ENCODE results near the gene IPO13. TPM values are rescaled to one million over a fixed set of nuclear protein-coding genes. Genes with fewer than 3 reads are reported as not detected.

Gene IPO13
- total RNA-seq, 1 donor from 2014 or later, result 28.7 TPM

DNA sequence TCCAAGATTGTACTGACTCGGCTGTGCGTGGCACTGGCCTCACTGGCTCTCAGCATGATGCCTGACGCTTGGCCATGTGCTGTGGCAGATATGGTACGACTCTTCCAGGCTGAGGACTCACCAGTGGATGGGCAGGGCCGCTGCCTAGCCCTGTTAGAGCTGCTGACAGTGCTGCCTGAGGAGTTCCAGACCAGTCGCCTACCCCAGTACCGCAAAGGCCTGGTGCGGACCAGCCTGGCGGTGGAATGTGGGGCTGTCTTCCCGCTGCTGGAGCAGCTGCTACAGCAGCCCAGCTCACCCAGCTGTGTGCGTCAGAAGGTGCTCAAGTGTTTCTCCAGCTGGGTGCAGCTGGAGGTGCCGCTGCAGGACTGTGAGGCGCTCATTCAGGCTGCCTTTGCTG is 2.9 kb downstream of the IPO13 start:
- no peak overlapping the region for H3K4me3 ChIP-seq (ENCODE audit: low read depth, low read length)
- DNase-seq (ENCODE audit: low read depth), result no peak
- TF ChIP-seq, protein P1, sequence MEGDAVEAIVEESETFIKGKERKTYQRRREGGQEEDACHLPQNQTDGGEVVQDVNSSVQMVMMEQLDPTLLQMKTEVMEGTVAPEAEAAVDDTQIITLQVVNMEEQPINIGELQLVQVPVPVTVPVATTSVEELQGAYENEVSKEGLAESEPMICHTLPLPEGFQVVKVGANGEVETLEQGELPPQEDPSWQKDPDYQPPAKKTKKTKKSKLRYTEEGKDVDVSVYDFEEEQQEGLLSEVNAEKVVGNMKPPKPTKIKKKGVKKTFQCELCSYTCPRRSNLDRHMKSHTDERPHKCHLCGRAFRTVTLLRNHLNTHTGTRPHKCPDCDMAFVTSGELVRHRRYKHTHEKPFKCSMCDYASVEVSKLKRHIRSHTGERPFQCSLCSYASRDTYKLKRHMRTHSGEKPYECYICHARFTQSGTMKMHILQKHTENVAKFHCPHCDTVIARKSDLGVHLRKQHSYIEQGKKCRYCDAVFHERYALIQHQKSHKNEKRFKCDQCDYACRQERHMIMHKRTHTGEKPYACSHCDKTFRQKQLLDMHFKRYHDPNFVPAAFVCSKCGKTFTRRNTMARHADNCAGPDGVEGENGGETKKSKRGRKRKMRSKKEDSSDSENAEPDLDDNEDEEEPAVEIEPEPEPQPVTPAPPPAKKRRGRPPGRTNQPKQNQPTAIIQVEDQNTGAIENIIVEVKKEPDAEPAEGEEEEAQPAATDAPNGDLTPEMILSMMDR (conservative IDR thresholded peaks at IDR 0.05; ENCODE audit: low read depth, low read length), result no peak

DNA sequence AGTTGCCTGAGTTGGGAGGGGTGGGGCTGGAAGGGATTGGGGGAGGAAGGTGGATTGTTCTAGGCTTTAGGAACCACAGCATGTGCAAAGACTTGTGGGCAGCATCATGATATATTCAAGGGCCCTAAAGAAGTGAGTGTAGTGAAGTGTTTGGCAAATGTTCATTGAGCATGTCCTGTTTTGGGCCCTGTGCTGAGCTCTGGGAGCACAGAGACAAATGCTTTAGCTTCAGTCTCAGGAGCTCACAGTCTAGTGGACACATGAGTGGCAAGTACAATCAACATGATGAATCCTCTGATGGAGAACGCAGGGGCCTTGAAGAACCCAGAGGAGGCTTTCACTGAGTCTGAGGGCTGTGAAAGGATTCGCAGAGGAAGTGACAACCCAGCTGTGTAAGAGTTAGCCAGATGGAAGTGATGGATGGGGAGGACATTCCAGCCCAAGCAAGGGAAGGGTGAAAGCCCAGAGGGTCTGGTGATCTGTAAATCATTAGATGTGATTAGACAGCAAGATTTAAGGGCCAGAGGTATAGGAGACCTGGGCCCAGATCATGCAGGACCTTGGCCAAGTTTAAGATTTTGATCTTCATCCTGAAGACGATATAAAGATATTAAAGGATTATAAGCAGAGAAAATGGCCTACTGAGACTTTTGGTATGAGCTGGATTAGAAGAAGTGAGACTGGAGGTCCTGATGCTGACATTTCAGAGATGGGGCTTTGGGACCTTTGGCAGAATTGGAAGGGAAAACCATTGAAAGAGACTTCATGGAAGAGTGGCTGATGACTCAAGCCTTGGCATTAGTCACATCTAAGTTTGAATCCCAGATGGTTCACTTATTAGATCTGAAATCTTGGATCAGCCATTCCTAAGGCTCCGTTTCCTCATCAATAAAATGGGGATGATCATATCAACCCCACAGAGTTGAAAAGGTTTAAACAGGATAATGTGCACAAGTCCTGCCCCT is 4.6 kb downstream of the IPO13 start:
- H3K4me3 ChIP-seq (ENCODE audit: low read depth, low read length), result no peak overlapping the region
- TF ChIP-seq, protein P1 (conservative IDR thresholded peaks at IDR 0.05; ENCODE audit: low read depth, low read length), result no peak
- DNase-seq (ENCODE audit: low read depth), result peak; percentile 53

DNA sequence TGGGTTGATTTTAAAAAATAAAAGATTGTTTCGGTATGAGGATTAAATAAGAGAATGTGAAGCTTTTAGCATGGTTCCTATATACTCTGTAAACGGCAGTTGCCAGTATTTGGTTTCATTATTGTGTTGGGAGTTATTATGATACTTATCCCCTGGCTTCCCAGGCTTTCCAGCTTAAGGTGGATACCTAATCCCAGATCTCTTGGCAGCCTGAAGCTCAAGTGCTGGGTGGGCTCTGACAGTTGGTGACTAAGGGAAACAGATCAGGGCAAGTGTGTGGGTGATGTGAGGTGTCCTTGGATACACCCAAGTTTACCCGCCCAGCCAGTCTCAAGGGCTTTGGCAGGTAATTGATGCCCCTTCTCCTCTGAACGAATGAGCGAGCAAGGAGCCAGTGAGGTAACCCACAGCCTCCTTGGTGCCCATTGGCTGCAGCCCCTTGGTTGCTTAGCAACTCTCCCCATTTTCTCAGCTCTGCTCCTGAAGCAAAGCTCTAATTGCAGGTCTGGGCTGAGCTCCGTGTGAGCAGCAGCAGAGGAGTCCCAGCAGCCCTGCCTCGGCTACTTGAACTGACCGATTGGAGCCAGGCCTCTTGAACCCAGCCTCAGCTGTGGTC is 6.1 kb downstream of the IPO13 start:
- no peak for DNase-seq (ENCODE audit: low read depth)
- TF ChIP-seq, protein P1 (conservative IDR thresholded peaks at IDR 0.05; ENCODE audit: low read depth, low read length), result no peak
- H3K4me3 ChIP-seq (ENCODE audit: low read depth, low read length), result no peak overlapping the region

DNA sequence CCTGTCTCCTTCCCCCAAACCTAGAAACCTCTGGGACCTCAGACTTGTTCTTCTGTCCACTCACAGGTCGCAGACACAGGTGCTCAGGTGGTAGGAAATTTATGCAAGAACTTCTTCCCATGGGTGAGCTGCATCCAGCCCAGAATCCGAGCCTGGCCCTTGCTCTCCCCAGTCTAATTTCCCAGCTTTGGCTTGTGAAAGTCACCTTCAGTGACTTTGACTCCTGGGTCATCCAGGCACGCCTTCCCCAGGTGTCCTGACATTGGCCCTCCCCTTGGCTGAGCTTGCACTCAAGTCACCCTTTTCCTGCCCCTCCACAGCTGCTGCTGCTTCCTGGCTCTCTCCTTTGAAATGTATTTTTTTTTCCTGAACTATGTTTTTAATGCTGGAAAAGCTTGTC is 6.6 kb downstream of the IPO13 start:
- TF ChIP-seq, protein P1 (conservative IDR thresholded peaks at IDR 0.05; ENCODE audit: low read depth, low read length), result no peak
- DNase-seq (ENCODE audit: low read depth), result no peak
- H3K4me3 ChIP-seq (ENCODE audit: low read depth, low read length), result no peak overlapping the region

DNA sequence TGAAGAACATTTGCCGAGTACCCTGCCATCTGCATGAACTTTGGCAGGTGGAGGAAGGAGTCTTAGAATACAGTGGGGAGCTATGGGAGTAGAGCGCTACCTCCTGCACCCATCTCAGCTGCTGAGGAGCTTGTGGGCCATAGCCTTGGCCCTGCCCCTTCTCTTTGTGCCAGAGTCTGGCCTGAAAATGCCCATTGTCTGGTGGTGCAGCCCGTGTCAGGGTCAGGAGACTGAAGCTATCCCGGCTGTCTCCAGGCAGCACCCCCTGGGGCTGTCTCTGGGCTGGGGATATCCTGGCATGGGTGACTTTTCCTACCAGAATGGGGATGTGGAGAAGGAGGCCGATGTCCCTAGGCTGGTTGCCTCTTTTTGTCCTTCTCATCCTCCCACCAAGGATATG is 7.3 kb downstream of the IPO13 start:
- H3K4me3 ChIP-seq (ENCODE audit: low read depth, low read length), result no peak overlapping the region
- DNase-seq (ENCODE audit: low read depth), result no peak
- TF ChIP-seq, protein P1 (conservative IDR thresholded peaks at IDR 0.05; ENCODE audit: low read depth, low read length), result no peak

DNA sequence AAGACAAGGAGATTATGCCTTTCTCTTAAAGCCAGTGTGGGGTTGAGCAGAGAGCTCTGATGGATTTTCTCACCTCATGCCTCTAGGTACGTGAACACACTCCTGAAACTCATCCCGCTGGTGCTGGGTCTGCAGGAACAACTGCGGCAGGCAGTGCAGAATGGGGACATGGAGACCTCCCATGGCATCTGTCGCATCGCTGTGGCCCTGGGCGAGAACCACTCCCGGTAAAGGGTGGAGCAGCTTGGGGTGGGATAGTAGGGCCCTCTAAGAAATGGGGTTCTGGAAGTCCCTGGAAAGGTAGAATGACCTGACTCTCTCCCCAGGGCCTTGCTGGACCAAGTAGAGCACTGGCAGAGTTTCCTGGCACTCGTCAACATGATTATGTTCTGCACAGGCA is 9.5 kb downstream of the IPO13 start:
- TF ChIP-seq, protein P1 (conservative IDR thresholded peaks at IDR 0.05; ENCODE audit: low read depth, low read length), result no peak
- H3K4me3 ChIP-seq (ENCODE audit: low read depth, low read length), result no peak overlapping the region
- DNase-seq (ENCODE audit: low read depth), result no peak
